HepG2 (cell line): Measurements from ENCODE around the gene FGA. TPM values are rescaled to one million over a fixed set of nuclear protein-coding genes. Genes with fewer than 3 reads are reported as not detected.
A peak's percentile ranks its signal among the peaks of the same experiment; 100 is the strongest.

Source experiments
- ATAC-seq: fragments of 200-7000 bp; cut with Tn5 transposase; 3 replicates; pipeline ENCODE4 v1.9.1; 2020; ENCODE audit warnings: mild to moderate bottlenecking, moderate library complexity
- BruUV-seq: library from RNA; stranded (reverse); fragments of 400-500 nt; replicated peaks from 2 replicates; lab custom pipeline; 2021; lab: Mats Ljungman, UMichigan
- CTCF ChIA-PET: fragments of 300-600 bp; formaldehyde crosslinking; extraction: SDS; loops from one replicate; lab custom pipeline; 2021; ENCODE audit warnings: low total read pairs, inconsistent platforms, low intra/inter-chr PET ratio; lab: Yijun Ruan, JAX
- POLR2A ChIA-PET: fragments of 350-600 bp; sonication (Branson Sonifier 250); formaldehyde crosslinking; loops from one replicate; lab custom pipeline; 2020; ENCODE audit warnings: antibody characterized with exemption, inconsistent platforms; lab: Yijun Ruan, JAX
- DNase-seq: peaks from one replicate; pipeline ENCODE4 v3.0.0-alpha.2; 2015; ENCODE audit warnings: low spot score
- FAIRE-seq: peaks from 3 replicates; lab custom pipeline; 2011; peaks lifted over from hg19 to GRCh38; lab: Jason Lieb, UNC
- H2AFZ ChIP-seq: one replicate; pipeline ENCODE4 v1.6.1; 2011; ENCODE audit warnings: low read length, inconsistent platforms
- H3K27ac ChIP-seq: fragments of 300-600 bp; 3 replicates; pipeline ENCODE4 v1.8.0; 2011; ENCODE audit warnings: mixed run types, mild to moderate bottlenecking, mixed read lengths, low read length, inconsistent platforms; ENCODE audit not compliant: insufficient read depth; ENCODE audit errors: extremely low read length
- H3K27me3 ChIP-seq, 2 experiments: fragments of 200-600 bp in 1 of 2; 2 replicates in 1 of 2; 3 replicates in 1 of 2; pipeline versions ENCODE4 v1.6.0 to v1.8.0; 2011; ENCODE audit warnings: low read length in 2 of 2, mild to moderate bottlenecking in 2 of 2, moderate library complexity in 2 of 2, inconsistent platforms in 1 of 2; ENCODE audit not compliant: insufficient read depth in 2 of 2, control insufficient read depth in 1 of 2
- H3K36me3 ChIP-seq, 2 experiments: fragments of 200-600 bp in 1 of 2; replicated peaks in 1 of 2; 2 replicates in 1 of 2; 3 replicates in 1 of 2; pipeline versions ENCODE4 v1.5.1 to v1.8.0; 2011; ENCODE audit warnings: low read length in 2 of 2, inconsistent platforms in 1 of 2; ENCODE audit not compliant: insufficient read depth in 2 of 2, control insufficient read depth in 1 of 2
- H3K4me1 ChIP-seq: 2 replicates; pipeline ENCODE4 v1.5.1; 2012; ENCODE audit warnings: low read length, inconsistent platforms; ENCODE audit not compliant: insufficient read depth
- H3K4me2 ChIP-seq: 2 replicates; pipeline ENCODE4 v1.6.0; 2011; ENCODE audit warnings: low read depth, low read length, inconsistent platforms
- H3K4me3 ChIP-seq, 3 experiments: fragments of 200-600 bp in 1 of 3; sonication (generic), shearing (Covaris generic) in 1 of 3; replicated peaks in 1 of 3; 2 replicates each; pipeline ENCODE4 v1.5.1; 2011 to 2016; ENCODE audit warnings: low read length in 3 of 3, inconsistent platforms in 2 of 3, low read depth in 2 of 3, mild to moderate bottlenecking in 2 of 3, control low read depth in 1 of 3, mixed read lengths in 1 of 3; ENCODE audit not compliant: insufficient read depth in 1 of 3
- H3K79me2 ChIP-seq: one replicate; pipeline ENCODE4 v1.6.1; 2011; ENCODE audit warnings: low read length, inconsistent platforms; ENCODE audit not compliant: insufficient read depth
- H3K9ac ChIP-seq: 2 replicates; pipeline ENCODE4 v1.6.0; 2011; ENCODE audit warnings: mild to moderate bottlenecking, low read depth, low read length, inconsistent platforms; ENCODE audit not compliant: insufficient read depth
- H3K9me3 ChIP-seq: 2 replicates; pipeline ENCODE4 v1.5.1; 2012; ENCODE audit warnings: mild to moderate bottlenecking, low read length
- H4K20me1 ChIP-seq: 2 replicates; pipeline ENCODE4 v1.6.0; 2011; ENCODE audit warnings: inconsistent platforms, mild to moderate bottlenecking, low read length, moderate library complexity; ENCODE audit not compliant: insufficient read depth
- ARNTL ChIP-seq: sonication (generic); formaldehyde crosslinking; IDR thresholded peaks from 2 replicates; pipeline ENCODE4 v1.4.0; 2020; ENCODE audit warnings: mild to moderate bottlenecking, missing genetic modification reagents
- CAMTA2 ChIP-seq: sonication (generic); formaldehyde crosslinking; IDR thresholded peaks from 2 replicates; pipeline ENCODE4 v1.4.0; 2020; ENCODE audit warnings: mild to moderate bottlenecking, missing genetic modification reagents, borderline replicate concordance
- EP300 ChIP-seq, 3 experiments: sonication (generic) in 1 of 3; formaldehyde crosslinking in 1 of 3; IDR thresholded peaks; 2 replicates each; pipeline versions ENCODE4 v1.5.1 to v1.6.1; 2011 to 2020; ENCODE audit warnings: low read depth in 2 of 3, low read length in 2 of 3, borderline replicate concordance in 1 of 3, improper control_type of control experiment in 1 of 3, mild to moderate bottlenecking in 1 of 3, missing genetic modification reagents in 1 of 3, moderate library complexity in 1 of 3
- FOXA3 ChIP-seq: IDR thresholded peaks from 2 replicates; pipeline ENCODE4 v1.6.1; 2016; ENCODE audit warnings: missing genetic modification reagents, missing compliant biosample characterization
- HNF1A ChIP-seq, 2 experiments: sonication (generic) in 1 of 2; formaldehyde crosslinking in 1 of 2; IDR thresholded peaks; 2 replicates each; pipeline versions ENCODE4 v1.4.0 to v1.6.1; 2016 to 2020; ENCODE audit warnings: borderline replicate concordance in 1 of 2, low read depth in 1 of 2, mild to moderate bottlenecking in 1 of 2, missing genetic modification reagents in 1 of 2
- KIAA2018 ChIP-seq: sonication (generic); formaldehyde crosslinking; IDR thresholded peaks from 2 replicates; pipeline ENCODE4 v1.5.0; 2020; ENCODE audit warnings: mild to moderate bottlenecking, missing genetic modification reagents, borderline replicate concordance
- ZKSCAN8 ChIP-seq: IDR thresholded peaks from 2 replicates; pipeline ENCODE4 v1.6.1; 2016; ENCODE audit warnings: borderline replicate concordance, missing genetic modification reagents, missing compliant biosample characterization
- ZNF570 ChIP-seq: sonication (generic); formaldehyde crosslinking; IDR thresholded peaks from 2 replicates; pipeline ENCODE4 v1.4.0; 2020; ENCODE audit warnings: mild to moderate bottlenecking, missing genetic modification reagents, borderline replicate concordance
- ZNF713 ChIP-seq: sonication (generic); formaldehyde crosslinking; IDR thresholded peaks from 2 replicates; pipeline ENCODE4 v1.4.0; 2020; ENCODE audit warnings: mild to moderate bottlenecking, missing genetic modification reagents
- WGBS: methylation state at CpG from one replicate; pipeline ENCODE4 v1.1.6; 2017; ENCODE audit warnings: low lambda C conversion rate; 5-methylcytosine and 5-hydroxymethylcytosine counted together
- in situ Hi-C: cut with HindIII; loops from 2 replicates; pipeline ENCODE4 v1.10.0; 2017; ENCODE audit warnings: low pct_unique_long_range_greater_than_20kb; ENCODE audit not compliant: extremely low pct_ligation_motif_present
- intact Hi-C: fragments of 100-400 bp; cut with micrococcal nuclease; formaldehyde crosslinking; loops from one replicate; pipeline ENCODE4 v1.10.0; 2022; ENCODE audit not compliant: unreplicated experiment
- polyA plus RNA-seq, 8 experiments: library from polyadenylated mRNA; depleted of rRNA in 3 of 8; stranded (reverse) in 7 of 8; unstranded in 1 of 8; fragments of >200 nt; fragmentation: Illumina TruSeq in 4 of 8; extraction: Trizol in 4 of 8; gene quantifications; 2 replicates each; pipeline versions ENCODE4 v1.2.1 to v1.2.3, GENCODE V29; 2011 to 2016; ENCODE audit warnings: low read depth in 4 of 8, missing spikeins in 1 of 8, mixed read lengths in 1 of 8; ENCODE audit not compliant: insufficient read depth in 1 of 8
- total RNA-seq, 5 experiments: library from RNA; depleted of rRNA; stranded (reverse); fragments of >200 nt; fragmentation: Illumina TruSeq; extraction: Trizol; gene quantifications; 2 replicates each; pipeline ENCODE4 v1.2.3, GENCODE V29; 2016; ENCODE audit warnings: low read depth in 1 of 5

Gene FGA
- total and polyA plus RNA-seq, 2 of the 13 experiments (the other 11 are each of a cell fraction or from before 2014, with no cell fraction given), result 640 to 1,523 TPM

- Histone ChIP-seq H3K4me3 (peak overlapping the region in 2 of 3 experiments; percentile 17 to 27; a peak in 3 of 6 replicates), H3K4me1 (peaks cover 59% of the 10 kb centered on the region), H3K79me2 (no peaks in the 10 kb centered on the region), H3K9me3 (no peaks in the 10 kb centered on the region), H3K36me3 (no peaks in the 10 kb centered on the region), H4K20me1 (no peaks in the 10 kb centered on the region), H2AFZ (no peak overlapping the region), H3K9ac (no peak overlapping the region), H3K27me3 (no peaks in the 10 kb centered on the region; a peak in 1 of 5 replicates), H3K4me2 (peak overlapping the region; percentile 67), H3K27ac (peak overlapping the region; percentile 48)
- WGBS, result 0% methylated on average over 4 of the region's 4 CpGs
- BruUV-seq, result no TSS peak
- intact Hi-C loops, result loop anchor here (1.0 kb wide), 3 partner anchors 21 to 60 kb away; partner anchors contain the start of gene FGA
- CTCF ChIA-PET, result interaction anchor here (1.4 to 6.9 kb wide), 3 partner anchors 59 to 66 kb away, joined by 6 to 233 read pairs (median 154); partner anchors contain the start of gene PLRG1
- peak; percentile 76 for ATAC-seq
- in situ Hi-C loops, result loop anchor here (5.0 kb wide), 1 partner anchor 62 kb away; no protein-coding TSS in a partner anchor
- peak; percentile 80 for DNase-seq
- FAIRE-seq, result peak; percentile 58
- POLR2A ChIA-PET, result interaction anchor here (0.8 to 4.4 kb wide), 13 partner anchors 12 to 69 kb away, joined by 3 to 127 read pairs (median 19); partner anchors contain the start of genes FGA, FGB and PLRG1
- no peak for TF ChIP-seq CAMTA2 (CRISPR knock-in tag)
- 0 out of 4 replicates have a peak, but pooled peaks of 1 of the 2 experiments have one; percentile 3 for TF ChIP-seq EP300 (IDR thresholded peaks at IDR 0.05; ENCODE audit: low read depth in 2 of 2, low read length in 2 of 2)
- no peak for TF ChIP-seq EP300 (CRISPR knock-in tag; IDR thresholded peaks at IDR 0.05; ENCODE audit: borderline replicate concordance)
- no peak for TF ChIP-seq ARNTL (CRISPR knock-in tag)
- no peak for TF ChIP-seq HNF1A (IDR thresholded peaks at IDR 0.05; ENCODE audit: low read depth)
- no peak for TF ChIP-seq HNF1A (CRISPR knock-in tag; IDR thresholded peaks at IDR 0.05; ENCODE audit: borderline replicate concordance)
- no peak for TF ChIP-seq FOXA3 (CRISPR knock-in tag)
- no peak for TF ChIP-seq KIAA2018 (CRISPR knock-in tag)
- TF ChIP-seq ZKSCAN8 (CRISPR knock-in tag), result peak; percentile 28; the same call in 1 of the 2 replicates
- no peak for TF ChIP-seq ZNF713 (CRISPR knock-in tag)
- no peak for TF ChIP-seq ZNF570 (CRISPR knock-in tag)
Measured at GRCh38 chr4:154618708-154619315, 28.3 kb upstream of the FGA start.
